Type B pancreatic cell (in vitro differentiated cells): ENCODE measurements around the gene KAT5. TPM values are rescaled to one million over a fixed set of nuclear protein-coding genes. Genes with fewer than 3 reads are reported as not detected.
A peak's percentile ranks its signal among the peaks of the same experiment; 100 is the strongest.
"Not testable (repeated sequence)": the region's sequence is repeated elsewhere in the genome, so short reads cannot be mapped to it uniquely, and the experiment has no call there.

Experiments used
- DNase-seq: peaks from one replicate; pipeline ENCODE4 v3.0.0; 2021; ENCODE audit warnings: mixed read lengths; ENCODE audit not compliant: unreplicated experiment; ENCODE audit errors: extremely low spot score
- H3K27ac Mint-ChIP-seq: 2 replicates; pipeline ENCODE4 v1.8.0; 2021; ENCODE audit warnings: mild to moderate bottlenecking, mixed read lengths
- H3K27me3 Mint-ChIP-seq: 2 replicates; pipeline ENCODE4 v1.8.0; 2021; ENCODE audit warnings: mixed read lengths
- H3K36me3 Mint-ChIP-seq: 2 replicates; pipeline ENCODE4 v1.8.0; 2021; ENCODE audit warnings: mixed read lengths
- H3K4me1 Mint-ChIP-seq: one replicate; pipeline ENCODE4 v1.8.0; 2021; ENCODE audit warnings: mixed read lengths; ENCODE audit not compliant: unreplicated experiment
- H3K4me3 Mint-ChIP-seq: 2 replicates; pipeline ENCODE4 v1.8.0; 2021; ENCODE audit warnings: mild to moderate bottlenecking, mixed read lengths
- H3K9me3 Mint-ChIP-seq: 2 replicates; pipeline ENCODE4 v1.8.0; 2021; ENCODE audit warnings: mixed read lengths
- total RNA-seq: library from RNA; stranded (reverse); gene quantifications from 2 replicates; pipeline ENCODE4 v1.2.1, GENCODE V29; 2021; ENCODE audit warnings: low replicate concordance
- TF ChIP-seq, protein P1 (sequence below): fragments of 200-600 bp; sonication (generic); conservative IDR thresholded peaks from 2 replicates; pipeline ENCODE4 v1.5.0; 2021; ENCODE audit warnings: antibody characterized with exemption, mild to moderate bottlenecking

KAT5 gene
- total RNA-seq, 1 donor from 2014 or later = 61.7 TPM

DNA sequence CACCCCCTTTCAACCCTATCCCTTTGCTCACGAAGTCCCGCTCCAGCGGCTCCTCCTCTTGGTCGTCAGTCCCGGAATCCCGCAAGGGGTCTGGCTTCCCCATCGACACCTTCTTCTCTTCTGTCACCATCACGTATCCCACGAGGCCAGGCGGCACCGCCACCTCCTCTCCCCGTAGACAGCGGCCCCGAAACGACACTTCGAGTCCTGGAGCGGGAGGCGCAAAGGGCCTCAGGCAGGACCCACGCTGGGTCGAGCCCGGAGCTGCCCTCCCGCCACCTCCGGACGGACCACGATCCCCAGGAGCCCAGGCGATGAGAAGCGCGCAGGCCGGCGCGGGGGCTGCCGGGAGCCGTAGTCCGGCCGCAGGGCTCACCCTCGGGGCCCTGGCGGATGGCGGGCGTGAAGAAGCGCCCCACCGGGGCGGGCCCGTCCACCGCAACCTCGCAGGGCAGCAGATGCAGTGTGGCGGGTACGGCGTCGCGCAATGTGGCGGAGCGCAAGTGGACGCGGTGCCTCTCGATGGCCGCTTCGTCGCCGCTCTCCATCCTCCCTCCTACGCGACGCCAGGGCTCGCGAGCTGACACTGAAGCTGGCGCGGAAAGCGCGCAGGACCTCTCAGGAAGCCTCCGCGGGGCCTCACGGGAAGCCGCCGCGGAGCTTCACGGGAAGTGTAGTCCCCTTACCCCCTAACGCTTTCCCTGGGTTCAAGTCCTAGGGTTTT is 8.3 kb downstream of the KAT5 start, which contains the start of gene RNASEH2C:
Gene RNASEH2C (minus strand): TSS at position 588 of the 724 bp plus-strand sequence. CDS start 40 bp downstream, at position 548.
- Mint-ChIP-seq H3K4me1 (no peaks in the 10 kb centered on the region), H3K27ac (peak within 1 kb of the TSS; percentile 71), H3K36me3 (peaks cover 4% of the 10 kb centered on the region), H3K9me3 (no peaks in the 10 kb centered on the region), H3K4me3 (peak within 1 kb of the TSS; percentile 93), H3K27me3 (peaks cover 11% of the 10 kb centered on the region)
- peak; percentile 84 for DNase-seq
- TF ChIP-seq, protein P1, sequence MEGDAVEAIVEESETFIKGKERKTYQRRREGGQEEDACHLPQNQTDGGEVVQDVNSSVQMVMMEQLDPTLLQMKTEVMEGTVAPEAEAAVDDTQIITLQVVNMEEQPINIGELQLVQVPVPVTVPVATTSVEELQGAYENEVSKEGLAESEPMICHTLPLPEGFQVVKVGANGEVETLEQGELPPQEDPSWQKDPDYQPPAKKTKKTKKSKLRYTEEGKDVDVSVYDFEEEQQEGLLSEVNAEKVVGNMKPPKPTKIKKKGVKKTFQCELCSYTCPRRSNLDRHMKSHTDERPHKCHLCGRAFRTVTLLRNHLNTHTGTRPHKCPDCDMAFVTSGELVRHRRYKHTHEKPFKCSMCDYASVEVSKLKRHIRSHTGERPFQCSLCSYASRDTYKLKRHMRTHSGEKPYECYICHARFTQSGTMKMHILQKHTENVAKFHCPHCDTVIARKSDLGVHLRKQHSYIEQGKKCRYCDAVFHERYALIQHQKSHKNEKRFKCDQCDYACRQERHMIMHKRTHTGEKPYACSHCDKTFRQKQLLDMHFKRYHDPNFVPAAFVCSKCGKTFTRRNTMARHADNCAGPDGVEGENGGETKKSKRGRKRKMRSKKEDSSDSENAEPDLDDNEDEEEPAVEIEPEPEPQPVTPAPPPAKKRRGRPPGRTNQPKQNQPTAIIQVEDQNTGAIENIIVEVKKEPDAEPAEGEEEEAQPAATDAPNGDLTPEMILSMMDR = no peak

DNA sequence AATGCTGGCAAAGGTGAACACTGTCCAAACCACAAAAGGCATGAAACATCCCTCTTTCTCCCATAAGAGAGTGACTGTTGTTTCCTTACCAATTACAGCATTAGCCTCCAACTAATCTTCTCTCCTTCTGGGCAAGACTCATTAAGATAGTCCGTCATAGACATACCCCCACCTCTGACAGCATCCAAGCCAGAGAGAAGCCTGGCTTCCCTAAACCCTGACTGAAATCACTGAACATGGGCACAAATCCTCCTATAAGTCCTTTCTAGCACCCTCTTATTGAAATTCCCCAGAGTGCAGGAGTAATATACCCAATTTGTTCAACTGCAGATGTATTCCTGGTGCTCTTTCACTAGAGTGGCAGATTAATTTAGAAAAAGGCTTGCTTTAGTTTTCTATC is 10.2 kb downstream of the KAT5 start:
- no peaks in the 10 kb centered on the region for H3K4me1 Mint-ChIP-seq
- TF ChIP-seq, protein P1 = no peak
- no peaks in the 10 kb centered on the region for H3K36me3 Mint-ChIP-seq
- no peaks in the 10 kb centered on the region for H3K9me3 Mint-ChIP-seq
- peak overlapping the region; percentile 52 for H3K4me3 Mint-ChIP-seq
- H3K27ac Mint-ChIP-seq = peak overlapping the region; percentile 34
- no peak for DNase-seq
- H3K27me3 Mint-ChIP-seq = peaks cover 20% of the 10 kb centered on the region

- Mint-ChIP-seq H3K27ac (no peak overlapping the region), H3K27me3 (peaks cover 27% of the 10 kb centered on the region), H3K36me3 (no peaks in the 10 kb centered on the region), H3K4me3 (no peak overlapping the region), H3K9me3 (no peaks in the 10 kb centered on the region), H3K4me1 (no peaks in the 10 kb centered on the region)
- no peak for DNase-seq
- TF ChIP-seq, protein P1 = no peak
Measured at GRCh38 chr11:65726660-65727059, 14.6 kb downstream of the KAT5 start.

- Mint-ChIP-seq H3K36me3 (no peaks in the 10 kb centered on the region), H3K4me1 (no peaks in the 10 kb centered on the region), H3K27ac (no peak overlapping the region), H3K4me3 (no peak overlapping the region), H3K27me3 (peaks cover 31% of the 10 kb centered on the region), H3K9me3 (no peaks in the 10 kb centered on the region)
- DNase-seq = no peak
- TF ChIP-seq, protein P1 = no peak
Measured at GRCh38 chr11:65727865-65728264, 15.8 kb downstream of the KAT5 start.

GRCh38 chr11:65730461-65730860 is 18.4 kb downstream of the KAT5 start:
- Mint-ChIP-seq H3K27me3 (peaks cover 33% of the 10 kb centered on the region), H3K4me1 (no peaks in the 10 kb centered on the region)

GRCh38 chr11:65735111-65735510 is 23.1 kb downstream of the KAT5 start:
- not testable (repeated sequence) for H3K4me1 Mint-ChIP-seq, H3K36me3 Mint-ChIP-seq, H3K4me3 Mint-ChIP-seq, DNase-seq, H3K27ac Mint-ChIP-seq, H3K9me3 Mint-ChIP-seq
- H3K27me3 Mint-ChIP-seq = peaks cover 49% of the 10 kb centered on the region

More at GRCh38 chr11:65730461-65730860, 18.4 kb downstream of the KAT5 start:
- Mint-ChIP-seq H3K27ac (no peak overlapping the region), H3K36me3 (no peaks in the 10 kb centered on the region), H3K9me3 (no peaks in the 10 kb centered on the region), H3K4me3 (no peak overlapping the region)
- TF ChIP-seq, protein P1 = no peak
- no peak for DNase-seq
